Breast epithelium (tissue), 3 donors: ENCODE data around the gene HOXD1.

Experiments used
- POLR2A ChIP-seq: fragments of 450-650 bp; IDR thresholded peaks from one replicate; pipeline ENCODE4 v1.6.1; 2016; ENCODE audit warnings: antibody characterized with exemption, mild to moderate bottlenecking, moderate library complexity
- POLR2AphosphoS5 ChIP-seq, 3 donors: sonication (generic); formaldehyde crosslinking; IDR thresholded peaks; one replicate each; pipeline ENCODE4 v1.6.1; 2017; ENCODE audit warnings: antibody characterized with exemption in 3 of 3
- TF ChIP-seq, protein P1 (sequence below), 3 donors: fragments of 450-650 bp; IDR thresholded peaks; one replicate each; pipeline ENCODE4 v1.5.1; 2016 to 2017; ENCODE audit warnings: antibody characterized with exemption in 3 of 3, mild to moderate bottlenecking in 3 of 3, moderate library complexity in 3 of 3

GRCh38 chr2:176200971-176201370, 12.5 kb downstream of the HOXD1 start:
- TF ChIP-seq, protein P1, sequence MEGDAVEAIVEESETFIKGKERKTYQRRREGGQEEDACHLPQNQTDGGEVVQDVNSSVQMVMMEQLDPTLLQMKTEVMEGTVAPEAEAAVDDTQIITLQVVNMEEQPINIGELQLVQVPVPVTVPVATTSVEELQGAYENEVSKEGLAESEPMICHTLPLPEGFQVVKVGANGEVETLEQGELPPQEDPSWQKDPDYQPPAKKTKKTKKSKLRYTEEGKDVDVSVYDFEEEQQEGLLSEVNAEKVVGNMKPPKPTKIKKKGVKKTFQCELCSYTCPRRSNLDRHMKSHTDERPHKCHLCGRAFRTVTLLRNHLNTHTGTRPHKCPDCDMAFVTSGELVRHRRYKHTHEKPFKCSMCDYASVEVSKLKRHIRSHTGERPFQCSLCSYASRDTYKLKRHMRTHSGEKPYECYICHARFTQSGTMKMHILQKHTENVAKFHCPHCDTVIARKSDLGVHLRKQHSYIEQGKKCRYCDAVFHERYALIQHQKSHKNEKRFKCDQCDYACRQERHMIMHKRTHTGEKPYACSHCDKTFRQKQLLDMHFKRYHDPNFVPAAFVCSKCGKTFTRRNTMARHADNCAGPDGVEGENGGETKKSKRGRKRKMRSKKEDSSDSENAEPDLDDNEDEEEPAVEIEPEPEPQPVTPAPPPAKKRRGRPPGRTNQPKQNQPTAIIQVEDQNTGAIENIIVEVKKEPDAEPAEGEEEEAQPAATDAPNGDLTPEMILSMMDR (IDR thresholded peaks at IDR 0.05) = no peak
- no peak for TF ChIP-seq POLR2AphosphoS5 (IDR thresholded peaks at IDR 0.05)
- no peak for TF ChIP-seq POLR2A
